Activated CD8-positive, alpha-beta T cell treated with anti-CD3 and anti-CD28 coated beads for 36 hours (primary cell): Measurements from ENCODE around the gene ANXA6. TPM values are rescaled to one million over a fixed set of nuclear protein-coding genes. Genes with fewer than 3 reads are reported as not detected.

Experiments
- ATAC-seq: fragments of 200-7000 bp; cut with Tn5 transposase; one replicate; pipeline ENCODE4 v1.10.0; 2021; ENCODE audit warnings: mild to moderate bottlenecking, moderate library complexity
- CTCF ChIA-PET: fragments of 350-600 bp; sonication (Branson Sonifier 250); formaldehyde crosslinking; loops from one replicate; lab custom pipeline; 2021; ENCODE audit warnings: antibody characterized with exemption; lab: Charles Lee
- POLR2A ChIA-PET: fragments of 350-600 bp; sonication (Branson Sonifier 250); formaldehyde crosslinking; loops from one replicate; lab custom pipeline; 2021; ENCODE audit warnings: antibody characterized with exemption; lab: Charles Lee
- DNase-seq: peaks from one replicate; pipeline ENCODE4 v3.0.0-alpha.2; 2020
- H3K27ac Mint-ChIP-seq: one replicate; pipeline ENCODE4 v1.8.0; 2021; ENCODE audit warnings: mild to moderate bottlenecking, mixed read lengths
- H3K27me3 Mint-ChIP-seq: one replicate; pipeline ENCODE4 v1.8.0; 2021; ENCODE audit warnings: mixed read lengths
- H3K36me3 Mint-ChIP-seq: one replicate; pipeline ENCODE4 v1.8.0; 2021; ENCODE audit warnings: low read depth, mixed read lengths
- H3K4me1 Mint-ChIP-seq: one replicate; pipeline ENCODE4 v1.8.0; 2021; ENCODE audit warnings: low read depth, mixed read lengths
- H3K4me3 Mint-ChIP-seq: one replicate; pipeline ENCODE4 v1.8.0; 2021; ENCODE audit warnings: mild to moderate bottlenecking, moderate library complexity, mixed read lengths
- H3K9me3 Mint-ChIP-seq: one replicate; pipeline ENCODE4 v1.8.0; 2021; ENCODE audit warnings: mixed read lengths
- intact Hi-C: fragments of 100-400 bp; cut with micrococcal nuclease; formaldehyde crosslinking; loops from one replicate; pipeline ENCODE4 v1.10.0; 2022
- total RNA-seq, 2 experiments: library from RNA; stranded (reverse); gene quantifications; one replicate each; pipeline ENCODE4 v1.2.3, GENCODE V29; 2021
- TF ChIP-seq, protein P1 (sequence below): fragments of 200-600 bp; IDR thresholded peaks from one replicate; pipeline ENCODE4 v1.8.0; 2022; ENCODE audit warnings: antibody characterized with exemption, mild to moderate bottlenecking

ANXA6 gene
- total RNA-seq, 2 experiments from 2014 or later: 328 to 336 TPM

DNA sequence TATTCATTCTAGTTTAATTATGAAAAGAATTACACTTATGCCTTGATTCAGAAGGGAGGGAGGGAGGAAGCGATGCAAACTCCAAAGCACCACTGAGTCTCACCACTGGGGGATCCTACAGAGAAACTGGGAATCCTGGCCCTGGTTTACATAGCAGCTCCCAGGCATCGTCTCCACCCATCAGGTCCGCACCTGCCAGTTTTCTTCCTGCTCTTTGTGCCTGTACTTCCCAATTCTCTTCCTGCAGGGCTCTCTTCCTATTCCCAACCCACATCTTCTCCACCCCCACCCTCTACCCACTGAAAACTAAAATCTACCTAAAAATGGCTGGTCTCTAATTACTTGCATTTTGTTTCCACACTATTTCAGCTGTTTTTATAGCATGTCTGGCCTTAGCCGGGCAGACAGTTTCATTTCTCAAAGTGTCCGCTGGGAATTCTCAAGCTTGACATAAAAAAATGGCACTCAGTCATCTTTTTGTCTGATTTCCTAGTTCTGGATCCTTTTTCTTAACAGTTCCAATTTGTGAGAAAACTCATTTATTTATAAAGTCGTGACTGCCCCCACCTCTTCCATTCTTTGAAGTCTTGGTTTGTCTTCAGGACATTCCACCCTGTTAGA lies 75.2 kb downstream of the ANXA6 start:
- ATAC-seq (no peak), DNase-seq (no peak)
- TF ChIP-seq, protein P1, sequence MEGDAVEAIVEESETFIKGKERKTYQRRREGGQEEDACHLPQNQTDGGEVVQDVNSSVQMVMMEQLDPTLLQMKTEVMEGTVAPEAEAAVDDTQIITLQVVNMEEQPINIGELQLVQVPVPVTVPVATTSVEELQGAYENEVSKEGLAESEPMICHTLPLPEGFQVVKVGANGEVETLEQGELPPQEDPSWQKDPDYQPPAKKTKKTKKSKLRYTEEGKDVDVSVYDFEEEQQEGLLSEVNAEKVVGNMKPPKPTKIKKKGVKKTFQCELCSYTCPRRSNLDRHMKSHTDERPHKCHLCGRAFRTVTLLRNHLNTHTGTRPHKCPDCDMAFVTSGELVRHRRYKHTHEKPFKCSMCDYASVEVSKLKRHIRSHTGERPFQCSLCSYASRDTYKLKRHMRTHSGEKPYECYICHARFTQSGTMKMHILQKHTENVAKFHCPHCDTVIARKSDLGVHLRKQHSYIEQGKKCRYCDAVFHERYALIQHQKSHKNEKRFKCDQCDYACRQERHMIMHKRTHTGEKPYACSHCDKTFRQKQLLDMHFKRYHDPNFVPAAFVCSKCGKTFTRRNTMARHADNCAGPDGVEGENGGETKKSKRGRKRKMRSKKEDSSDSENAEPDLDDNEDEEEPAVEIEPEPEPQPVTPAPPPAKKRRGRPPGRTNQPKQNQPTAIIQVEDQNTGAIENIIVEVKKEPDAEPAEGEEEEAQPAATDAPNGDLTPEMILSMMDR: no peak
- Mint-ChIP-seq H3K4me3 (peak overlapping the region; percentile 85), H3K27ac (peak overlapping the region; percentile 96), H3K27me3 (no peaks in the 10 kb centered on the region), H3K9me3 (no peaks in the 10 kb centered on the region), H3K4me1 (peaks cover 74% of the 10 kb centered on the region), H3K36me3 (peaks cover 31% of the 10 kb centered on the region)
- POLR2A ChIA-PET: interaction anchor here (0.9 to 7.4 kb wide), 7 partner anchors 8 to 121 kb away, joined by 3 to 65 read pairs (median 5); no protein-coding TSS in a partner anchor
- intact Hi-C loops: loop anchor here (5.0 kb wide), 2 partner anchors 70 to 130 kb away; no protein-coding TSS in a partner anchor
- CTCF ChIA-PET: interaction anchor here (0.9 to 8.1 kb wide), 10 partner anchors 8 to 83 kb away, joined by 3 to 65 read pairs (median 8); no protein-coding TSS in a partner anchor

DNA sequence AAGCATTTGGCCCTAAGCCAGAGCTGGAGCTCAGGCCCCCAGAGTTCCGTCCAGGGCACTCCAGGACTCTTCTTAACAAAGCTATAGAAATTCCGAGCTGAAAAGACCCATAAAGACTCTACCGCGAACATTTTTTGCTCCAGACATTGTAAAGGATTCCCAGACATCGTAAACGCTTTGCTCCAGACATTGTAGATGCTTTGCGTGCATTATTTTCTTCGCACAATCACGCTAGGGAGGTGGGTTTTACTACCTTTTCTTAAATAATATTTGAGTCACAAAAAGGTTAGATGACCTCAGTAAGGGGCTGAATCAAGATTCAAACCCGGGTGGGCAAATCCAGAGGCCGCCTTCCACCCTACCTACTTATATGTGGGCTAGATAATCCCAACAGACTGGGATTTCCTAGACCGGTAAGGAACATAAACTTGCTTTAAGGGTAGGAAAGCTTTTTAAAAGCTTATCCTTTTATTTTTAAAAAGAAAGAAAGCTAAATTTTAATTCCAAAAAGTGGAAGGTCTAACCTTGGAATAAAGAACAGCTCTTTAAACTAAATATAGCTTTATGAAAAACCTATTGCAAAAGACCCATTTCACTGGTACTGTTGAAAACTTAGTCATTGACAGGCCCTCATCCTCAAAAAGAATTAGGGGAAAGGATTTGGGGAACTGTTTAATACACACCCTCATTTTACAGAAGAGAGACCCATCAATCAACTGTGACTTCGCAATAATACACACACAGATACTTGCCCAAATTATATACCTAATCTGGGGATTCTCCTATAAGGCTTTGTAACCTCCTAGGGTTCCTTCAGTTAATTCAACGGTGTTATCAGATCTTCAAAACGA lies 75.9 kb downstream of the ANXA6 start:
- ChIA-PET POLR2A (interaction anchor here (0.8 to 7.4 kb wide), 9 partner anchors 8 to 121 kb away, joined by 3 to 65 read pairs (median 4); no protein-coding TSS in a partner anchor), CTCF (interaction anchor here (0.9 to 8.1 kb wide), 11 partner anchors 8 to 83 kb away, joined by 3 to 65 read pairs (median 7); no protein-coding TSS in a partner anchor)
- intact Hi-C loops: loop anchor here (5.0 kb wide), 2 partner anchors 71 to 131 kb away; no protein-coding TSS in a partner anchor
- H3K36me3 Mint-ChIP-seq: peaks cover 38% of the 10 kb centered on the region
- H3K27me3 Mint-ChIP-seq: no peaks in the 10 kb centered on the region
- TF ChIP-seq, protein P1: no peak
- no peaks in the 10 kb centered on the region for H3K9me3 Mint-ChIP-seq
- H3K27ac Mint-ChIP-seq: peak overlapping the region; percentile 96
- H3K4me3 Mint-ChIP-seq: peak overlapping the region; percentile 85
- no peak for DNase-seq
- no peak for ATAC-seq
- H3K4me1 Mint-ChIP-seq: peaks cover 74% of the 10 kb centered on the region

DNA sequence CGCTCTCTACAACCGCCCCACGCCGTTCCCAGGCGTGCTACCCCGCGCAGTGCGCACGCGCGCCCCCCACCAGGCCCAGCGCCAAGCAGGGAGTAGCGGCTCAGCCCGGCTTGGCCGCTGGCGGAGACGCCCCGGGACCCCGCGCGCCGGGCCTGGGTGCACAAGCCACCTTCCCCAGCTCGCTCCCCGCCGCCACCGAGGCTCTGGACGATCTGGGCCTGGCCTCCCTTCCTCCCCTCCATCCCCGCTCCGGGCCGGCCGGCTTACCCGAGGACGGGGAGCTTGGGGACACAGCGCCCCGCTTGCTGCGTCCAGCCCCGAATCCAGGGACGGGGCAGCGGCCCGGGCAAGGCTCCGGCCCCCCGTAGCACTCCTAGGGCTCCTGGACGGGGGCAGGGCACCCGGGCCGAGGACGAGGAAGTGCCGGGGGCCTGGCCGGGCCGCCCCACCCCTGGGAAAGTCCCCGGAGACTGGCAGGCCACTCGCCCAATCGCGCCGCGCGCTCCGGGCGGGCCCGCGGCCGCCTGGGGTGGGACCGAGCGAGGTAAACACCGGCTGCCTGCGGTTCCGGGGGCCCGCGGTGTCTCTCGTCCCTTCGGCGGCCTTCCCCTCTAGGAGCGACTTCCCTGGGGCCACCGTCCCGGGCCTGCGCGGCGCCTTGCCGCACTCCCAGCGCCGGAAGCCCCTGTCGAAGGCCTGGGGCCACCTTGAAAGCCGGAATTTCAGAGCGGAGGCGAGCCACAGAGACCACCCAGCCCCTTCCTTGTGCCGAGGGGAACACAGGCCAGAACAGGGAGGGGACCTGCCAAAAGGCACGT lies 76.8 kb downstream of the ANXA6 start, which contains the start of gene TNIP1:
Gene TNIP1 (minus strand): TSS at position 422 of the 818 bp plus-strand sequence. CDS start 15,939 bp downstream, outside the sequence.
- H3K27ac Mint-ChIP-seq: peak within 1 kb of the TSS; percentile 96
- H3K9me3 Mint-ChIP-seq: no peaks in the 10 kb centered on the region
- ATAC-seq (peak; percentile 79), DNase-seq (peak; percentile 94)
- TF ChIP-seq, protein P1: no peak
- peak within 1 kb of the TSS; percentile 85 for H3K4me3 Mint-ChIP-seq
- intact Hi-C loops: loop anchor here (5.0 kb wide), 2 partner anchors 71 to 131 kb away; no protein-coding TSS in a partner anchor
- CTCF ChIA-PET: interaction anchor here (1.0 to 8.1 kb wide), 9 partner anchors 9 to 84 kb away, joined by 3 to 65 read pairs (median 9); no protein-coding TSS in a partner anchor
- H3K36me3 Mint-ChIP-seq: peaks cover 46% of the 10 kb centered on the region
- peaks cover 77% of the 10 kb centered on the region for H3K4me1 Mint-ChIP-seq
- H3K27me3 Mint-ChIP-seq: no peaks in the 10 kb centered on the region
- POLR2A ChIA-PET: interaction anchor here (0.8 to 7.4 kb wide), 10 partner anchors 9 to 83 kb away, joined by 3 to 65 read pairs (median 8); no protein-coding TSS in a partner anchor

DNA sequence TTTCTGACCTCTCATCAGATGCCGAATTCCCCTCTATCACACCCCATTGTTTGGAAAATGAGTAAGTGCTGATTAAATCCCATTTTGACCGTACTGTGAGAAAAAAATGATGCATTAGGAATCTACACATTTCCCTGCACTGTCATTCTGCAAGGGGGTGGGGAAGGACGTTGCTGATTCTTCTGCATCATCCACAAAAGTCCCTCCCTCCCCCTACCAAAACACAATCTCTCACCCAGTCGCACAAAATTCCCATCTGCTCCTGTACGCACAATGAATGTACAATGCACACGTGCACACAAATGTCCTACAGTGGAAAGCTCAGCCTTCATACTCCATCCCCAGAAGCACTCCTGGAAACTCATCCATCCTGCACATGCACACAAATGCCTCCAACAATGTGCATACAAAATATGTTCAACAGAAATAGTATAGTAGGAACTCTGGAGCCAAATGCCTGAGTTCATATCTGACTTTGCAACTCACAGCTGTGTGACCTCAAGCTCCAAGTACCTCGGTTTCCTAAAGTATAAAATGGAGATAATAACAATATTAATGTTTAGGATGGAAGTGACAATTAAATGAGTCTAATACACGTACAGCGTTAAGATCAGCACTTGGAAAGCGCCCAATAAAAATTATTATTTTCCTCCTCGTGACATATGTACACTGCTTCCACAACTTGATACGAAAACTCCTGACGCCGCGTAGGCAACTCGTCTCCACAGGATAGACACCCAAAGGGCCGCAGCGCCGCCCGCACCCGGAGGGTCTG lies 77.6 kb downstream of the ANXA6 start:
- Mint-ChIP-seq H3K9me3 (no peaks in the 10 kb centered on the region), H3K27ac (peak overlapping the region; percentile 96), H3K4me3 (peak overlapping the region; percentile 85), H3K27me3 (no peaks in the 10 kb centered on the region), H3K36me3 (peaks cover 54% of the 10 kb centered on the region), H3K4me1 (peaks cover 77% of the 10 kb centered on the region)
- ATAC-seq: no peak
- TF ChIP-seq, protein P1: no peak
- ChIA-PET CTCF (interaction anchor here (0.7 to 8.1 kb wide), 6 partner anchors 13 to 85 kb away, joined by 3 to 65 read pairs (median 6); no protein-coding TSS in a partner anchor), POLR2A (interaction anchor here (0.6 to 6.6 kb wide), 9 partner anchors 10 to 84 kb away, joined by 3 to 36 read pairs (median 11); no protein-coding TSS in a partner anchor)
- intact Hi-C loops: loop anchor here (5.0 kb wide), 2 partner anchors 72 to 132 kb away; no protein-coding TSS in a partner anchor
- peak; percentile 52 for DNase-seq
